ENCODE measurements around the gene FTSJ3.

DNA sequence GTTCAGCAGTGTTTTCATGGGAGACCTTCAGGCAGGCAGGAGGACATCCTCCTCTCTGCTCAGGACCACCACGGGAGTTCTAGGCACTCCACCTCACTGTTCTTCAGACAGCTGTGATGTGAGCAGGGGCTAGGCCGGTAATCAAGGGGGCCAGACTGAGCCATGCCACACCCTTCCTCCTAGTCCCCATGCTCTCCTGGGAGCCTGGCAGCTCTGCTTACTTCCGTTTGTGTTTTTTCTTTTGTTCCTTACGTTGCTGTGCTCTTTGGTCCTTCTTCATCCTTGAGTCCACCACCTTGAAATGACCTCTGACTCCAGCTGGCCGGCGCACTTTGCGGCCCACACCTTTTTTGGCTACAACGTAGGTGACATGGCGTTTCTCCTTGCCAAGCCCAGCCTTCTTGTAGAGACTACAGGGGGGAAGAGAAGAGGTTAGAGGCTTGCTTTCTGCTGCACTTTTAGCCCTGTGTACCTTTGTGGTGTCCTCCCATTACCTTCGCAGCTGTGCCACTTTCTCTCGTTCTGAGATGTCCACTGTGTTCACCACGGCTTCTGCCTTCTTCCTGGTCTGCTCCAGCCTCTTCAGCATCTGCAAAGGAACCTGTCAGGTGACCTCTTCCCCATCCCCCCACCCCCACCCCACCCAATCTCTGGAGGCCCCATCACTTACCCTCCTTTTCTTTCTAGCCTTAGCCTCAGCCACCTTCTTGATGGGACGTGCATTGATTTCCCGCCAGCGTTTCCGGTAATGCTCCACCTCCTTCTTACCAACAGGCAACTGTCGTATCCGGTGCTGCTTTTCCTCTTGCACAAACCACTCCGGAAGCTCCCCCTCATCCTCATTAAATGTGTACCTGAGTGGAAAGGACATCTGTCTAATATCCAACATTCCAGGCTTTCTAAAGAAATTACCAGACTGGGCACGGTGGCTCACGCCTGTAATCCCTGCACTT lies 7.6 kb downstream of the FTSJ3 start:
- TF ChIP-seq CSDC2 (CRISPR knock-in tag; IDR thresholded peaks at IDR 0.05) (no peak), BACH2 (CRISPR knock-in tag; IDR thresholded peaks at IDR 0.05; ENCODE audit: borderline replicate concordance) (no peak), OSR1 (CRISPR knock-in tag; IDR thresholded peaks at IDR 0.05) (no peak), GLIS3 (CRISPR knock-in tag; IDR thresholded peaks at IDR 0.05) (0 out of 2 replicates have a peak, but pooled peaks have one; percentile 54), RARB (CRISPR knock-in tag; IDR thresholded peaks at IDR 0.05) (no peak), SNAI2 (CRISPR knock-in tag; IDR thresholded peaks at IDR 0.05) (no peak), ZFP30 (CRISPR knock-in tag; IDR thresholded peaks at IDR 0.05) (no peak), ESRRG (CRISPR knock-in tag; IDR thresholded peaks at IDR 0.05) (no peak)

Data from SK-N-SH treated with all-trans-retinoic acid at 6 μM for 48 hours (cell line).